NCI-H446 treated with DMSO at 0.1 percent for 48 hours (cell line): ENCODE measurements around the gene SMYD2.

Experiments
- DNase-seq: peaks from one replicate; lab custom pipeline; 2025; lab: John Stamatoyannopoulos, UW

Gene SMYD2

DNA sequence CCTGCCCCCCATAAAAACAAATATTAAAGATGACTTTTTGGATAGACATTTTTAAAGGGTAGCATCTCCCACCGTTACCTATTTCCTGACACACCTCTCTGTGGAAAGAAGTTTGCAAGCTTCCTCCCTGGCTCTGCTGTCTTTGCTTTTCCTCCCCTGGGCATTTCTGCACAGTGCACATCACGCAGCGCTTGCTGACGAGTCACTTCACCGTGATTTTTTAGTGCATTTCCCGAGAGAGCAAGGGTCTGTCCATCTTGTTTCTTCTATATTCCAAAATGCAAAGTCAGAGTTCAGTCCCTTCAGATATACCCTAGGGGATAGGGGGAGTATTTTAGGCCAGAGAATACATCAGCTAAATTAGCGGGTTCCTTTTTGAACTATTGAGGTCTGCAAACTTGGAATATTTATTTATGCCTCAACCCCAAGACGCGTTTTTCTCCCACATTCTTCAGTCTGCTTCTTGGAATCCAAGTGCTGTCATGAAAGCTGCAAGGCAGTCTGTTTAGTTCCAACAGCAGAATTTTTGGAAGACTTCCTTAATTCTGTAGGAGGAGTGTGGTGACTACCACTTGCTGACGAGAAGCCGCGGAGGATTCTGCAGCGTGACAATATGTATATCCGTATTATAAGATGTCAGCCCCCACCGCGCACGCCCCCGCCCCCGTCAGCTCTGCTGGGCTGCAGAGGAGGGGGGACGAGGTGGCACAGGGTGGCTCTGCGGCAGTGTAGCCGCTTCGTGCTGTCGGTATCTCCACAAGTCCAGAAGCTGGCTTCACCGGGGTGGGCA is 22.4 kb downstream of the SMYD2 start:
- DNase-seq = no peak

DNA sequence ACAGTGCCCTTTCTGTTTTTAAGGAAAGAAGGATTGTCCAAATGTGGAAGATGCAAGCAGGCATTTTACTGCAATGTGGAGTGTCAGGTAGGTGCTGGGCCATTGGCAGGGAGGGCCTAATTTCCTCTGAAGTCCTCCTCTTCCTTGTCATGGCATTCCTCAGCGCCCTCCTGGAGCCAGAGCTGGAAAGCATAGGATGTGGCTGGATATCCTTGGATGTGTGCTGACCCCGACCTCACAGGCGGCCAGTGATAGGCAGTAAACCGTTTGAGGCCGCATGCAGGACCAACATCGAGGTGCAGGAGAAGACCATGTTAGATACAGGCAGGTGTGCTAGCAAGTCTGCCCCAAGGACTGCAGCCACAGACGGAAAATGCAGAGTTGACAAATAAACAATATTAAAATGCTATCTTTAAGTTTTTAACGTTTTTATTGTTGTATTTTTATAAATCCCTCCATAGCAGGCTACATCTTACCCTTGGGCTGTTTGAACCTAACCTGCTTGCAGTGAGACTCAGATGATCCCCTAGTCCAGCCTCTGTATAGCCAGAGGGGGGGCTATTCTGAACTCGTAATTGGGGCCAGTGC is 24.3 kb downstream of the SMYD2 start:
- DNase-seq = no peak

DNA sequence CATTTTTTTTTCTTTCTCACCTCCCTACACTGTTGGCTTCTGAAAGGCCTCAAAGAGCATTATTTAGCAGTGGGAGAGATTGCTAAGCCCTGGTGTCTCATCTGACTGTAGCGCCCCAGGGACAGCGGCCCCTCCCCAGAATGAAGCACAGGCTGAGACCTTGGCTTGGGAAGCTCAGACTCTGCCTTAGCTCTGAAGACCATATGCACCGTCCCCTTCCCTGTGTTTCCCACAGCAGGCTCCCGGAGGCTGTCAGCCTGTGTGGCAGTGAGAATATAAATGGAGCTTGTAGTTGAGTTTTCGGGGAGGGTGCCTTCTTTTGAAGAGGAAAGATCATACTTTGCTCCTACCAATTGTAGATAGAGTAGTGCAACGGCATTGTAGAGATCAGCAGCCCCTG is 25.3 kb downstream of the SMYD2 start:
- DNase-seq = no peak

DNA sequence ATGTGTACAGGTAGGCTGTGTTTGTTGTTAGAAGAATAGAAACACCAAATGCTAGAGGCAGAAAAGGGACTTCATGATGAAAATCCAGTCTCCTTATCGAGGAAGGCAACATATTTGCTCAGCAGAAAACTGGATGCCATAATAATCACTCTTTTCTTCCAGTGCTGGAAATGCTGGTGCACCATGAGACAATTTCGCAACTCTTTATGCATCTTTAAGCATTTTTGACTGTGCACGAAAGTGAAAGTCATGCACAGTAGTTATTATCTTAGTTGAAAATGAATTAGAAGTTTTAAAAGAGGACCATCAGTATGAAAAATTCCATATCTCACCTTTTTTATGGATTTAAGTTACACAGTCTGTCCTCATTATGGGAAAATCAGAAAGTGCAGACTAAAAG is 29.1 kb downstream of the SMYD2 start:
- no peak for DNase-seq

DNA sequence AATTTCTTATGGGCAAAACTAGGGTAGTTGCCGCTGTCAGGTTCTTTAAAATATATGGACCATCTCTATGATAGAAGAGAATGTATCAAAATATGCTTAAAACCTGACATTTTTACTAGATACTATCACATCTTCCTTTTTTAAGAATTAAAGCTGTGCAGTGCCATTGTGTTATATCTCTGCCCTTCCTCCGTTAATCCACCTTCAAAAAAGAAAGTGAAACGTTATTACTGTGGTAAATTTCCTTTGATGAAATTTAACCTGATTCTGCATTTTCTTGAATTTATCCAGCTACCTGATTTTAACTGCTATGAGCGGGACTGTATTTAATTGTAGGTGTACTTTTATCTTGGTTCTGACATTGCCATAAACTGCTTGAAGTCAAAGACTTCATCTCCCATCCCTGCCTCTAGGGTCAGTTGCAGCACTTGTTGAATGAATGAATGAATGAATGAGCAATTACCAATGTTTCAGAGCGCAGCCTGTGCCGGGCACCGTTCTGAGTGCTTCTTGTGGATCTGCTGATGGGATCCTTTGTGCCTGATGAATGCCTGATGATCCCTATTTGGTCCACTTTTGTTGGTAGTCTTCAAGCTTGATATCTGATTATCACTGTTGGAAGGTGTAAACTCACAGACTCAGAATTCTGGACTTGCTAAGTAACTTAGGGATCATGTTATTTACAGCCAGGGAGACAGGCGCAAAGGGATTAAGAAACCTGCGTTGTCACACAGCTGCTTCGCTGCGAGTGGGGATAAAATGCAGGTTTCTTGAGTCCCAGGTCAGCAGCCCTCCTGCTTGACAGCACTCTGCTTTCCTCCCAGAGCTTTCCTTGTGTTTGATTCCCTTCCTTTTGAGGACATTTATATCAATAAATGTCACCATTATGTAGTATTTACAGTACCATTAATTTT is 30.1 kb downstream of the SMYD2 start:
- DNase-seq = no peak

DNA sequence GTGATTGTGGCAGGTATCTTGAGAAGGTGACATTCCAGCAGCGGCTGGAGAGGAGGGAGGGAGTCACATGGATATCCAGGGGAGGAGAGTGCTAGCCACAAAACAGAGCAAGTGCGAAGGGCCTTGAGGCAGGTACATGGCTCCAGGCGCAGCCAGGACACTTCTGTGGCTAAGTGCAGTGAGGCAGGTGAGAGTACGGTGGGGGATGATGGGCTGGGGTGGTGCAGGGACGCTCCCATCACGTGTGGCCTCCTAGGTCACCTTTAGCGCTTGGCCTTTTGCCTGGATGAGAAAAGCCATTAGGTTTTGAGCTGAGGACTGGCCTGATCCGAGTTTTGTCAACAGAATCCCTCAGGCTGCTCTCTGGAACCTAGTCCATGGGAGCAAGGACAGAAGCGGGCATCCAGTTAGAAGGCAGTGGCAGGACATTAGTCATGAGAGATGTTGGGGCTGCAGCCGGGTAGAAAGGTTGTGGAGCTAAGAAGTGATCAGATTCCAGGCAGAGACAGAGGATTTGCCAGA is 31.6 kb downstream of the SMYD2 start:
- no peak for DNase-seq

DNA sequence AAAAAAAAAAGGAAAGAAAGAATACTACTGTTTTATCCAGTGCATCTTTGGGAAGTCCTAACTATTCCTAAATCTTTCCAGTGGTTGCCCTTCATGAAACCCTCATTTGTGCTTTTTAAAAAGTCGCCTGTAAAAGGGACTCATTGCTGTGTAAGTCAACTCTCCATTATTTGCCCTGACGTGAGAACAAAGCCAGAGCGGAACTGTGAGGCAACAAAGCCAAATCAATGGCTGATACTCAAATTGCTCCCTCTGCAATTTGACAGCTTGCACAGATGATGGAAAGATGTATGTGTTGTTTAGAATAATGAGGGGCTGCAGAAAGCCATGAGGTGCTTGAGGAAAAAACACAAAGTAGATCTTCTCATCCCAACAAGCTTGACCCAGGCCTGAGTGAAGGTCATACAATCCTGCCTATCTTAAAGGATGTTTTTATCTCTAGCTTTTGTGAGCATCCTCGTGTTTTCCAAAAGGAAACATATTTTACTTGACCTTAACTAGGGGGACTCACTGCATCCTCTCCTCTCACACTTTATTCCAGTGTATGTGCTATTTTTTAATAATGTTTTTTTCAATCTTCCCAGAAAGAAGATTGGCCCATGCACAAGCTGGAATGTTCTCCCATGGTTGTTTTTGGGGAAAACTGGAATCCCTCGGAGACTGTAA is 33.4 kb downstream of the SMYD2 start:
- DNase-seq = no peak

DNA sequence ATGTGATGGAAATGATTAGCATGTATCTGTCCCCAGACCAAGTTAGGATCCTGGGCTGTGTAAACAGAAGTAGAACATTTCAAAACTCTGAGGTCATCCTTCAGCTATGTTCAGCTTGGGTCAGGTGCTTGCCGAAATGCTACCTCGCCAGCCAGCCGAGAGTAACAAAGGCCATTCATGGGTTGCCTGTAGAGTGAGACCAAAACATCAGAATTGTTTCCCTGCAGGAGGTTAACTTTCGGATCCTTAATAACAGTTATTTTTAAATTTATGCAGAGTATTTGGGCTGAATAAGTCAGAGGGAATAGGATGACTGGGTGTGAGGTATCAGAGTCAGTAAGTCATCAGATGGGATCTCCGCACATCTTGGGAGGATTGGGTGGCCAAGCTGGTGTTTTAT is 35.6 kb downstream of the SMYD2 start:
- no peak for DNase-seq

DNA sequence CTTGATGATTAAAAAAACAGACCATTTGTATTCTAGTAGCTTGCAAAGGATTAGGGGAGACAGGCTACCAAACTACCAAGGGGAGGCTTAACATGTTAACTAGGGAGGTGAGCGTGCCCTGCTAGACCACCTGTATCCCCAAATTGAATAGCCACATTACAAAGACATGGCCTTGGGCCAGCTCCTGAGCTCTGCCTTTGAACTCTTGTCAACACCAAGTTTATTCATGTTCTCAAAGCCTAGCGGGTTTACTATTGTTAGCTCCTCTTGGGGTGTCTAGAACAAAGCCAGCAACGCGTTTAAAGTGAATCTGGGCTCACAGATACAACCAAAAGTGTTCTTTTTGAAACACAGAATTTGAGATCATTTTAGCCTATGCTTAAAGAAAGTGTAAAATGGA is 36.3 kb downstream of the SMYD2 start:
- no peak for DNase-seq

DNA sequence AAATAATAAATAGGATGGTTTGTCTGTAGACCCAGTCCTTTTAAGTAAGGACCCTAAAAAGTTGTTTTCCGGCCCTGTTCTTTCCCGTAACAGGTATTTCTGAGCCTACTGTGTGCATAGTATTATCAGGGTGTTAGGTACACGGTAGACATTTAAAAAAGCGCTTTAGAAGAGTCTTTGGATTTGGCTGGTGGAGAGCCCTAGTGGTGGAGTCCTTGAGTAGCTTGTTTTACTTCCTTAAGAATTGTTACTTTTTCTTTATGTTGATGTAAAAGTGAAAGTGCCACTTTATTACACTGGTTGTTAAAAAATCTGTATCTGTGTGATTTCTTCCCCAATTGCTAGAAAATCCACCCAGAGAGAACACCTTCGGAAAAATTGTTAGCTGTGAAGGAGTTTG is 36.8 kb downstream of the SMYD2 start:
- no peak for DNase-seq

DNA sequence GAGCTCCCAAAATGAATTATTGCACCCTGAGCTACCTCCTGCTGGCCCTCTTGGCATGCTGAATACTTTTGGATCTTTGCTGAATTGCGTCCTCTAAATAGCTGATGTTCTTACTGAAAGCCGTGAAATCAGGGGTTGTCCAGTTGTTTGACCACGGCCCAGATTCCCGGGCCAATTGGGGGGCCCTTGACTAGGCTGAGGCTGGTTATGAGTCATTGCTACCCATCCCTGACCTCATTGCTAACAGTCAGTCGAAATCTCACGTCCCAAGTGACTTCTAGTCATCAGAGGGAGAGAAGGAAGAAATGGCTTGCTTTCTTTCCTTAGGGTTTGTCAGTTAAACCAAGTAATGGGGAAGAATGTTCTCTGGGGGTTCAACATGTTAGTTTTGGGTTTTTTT is 37.4 kb downstream of the SMYD2 start:
- no peak for DNase-seq

DNA sequence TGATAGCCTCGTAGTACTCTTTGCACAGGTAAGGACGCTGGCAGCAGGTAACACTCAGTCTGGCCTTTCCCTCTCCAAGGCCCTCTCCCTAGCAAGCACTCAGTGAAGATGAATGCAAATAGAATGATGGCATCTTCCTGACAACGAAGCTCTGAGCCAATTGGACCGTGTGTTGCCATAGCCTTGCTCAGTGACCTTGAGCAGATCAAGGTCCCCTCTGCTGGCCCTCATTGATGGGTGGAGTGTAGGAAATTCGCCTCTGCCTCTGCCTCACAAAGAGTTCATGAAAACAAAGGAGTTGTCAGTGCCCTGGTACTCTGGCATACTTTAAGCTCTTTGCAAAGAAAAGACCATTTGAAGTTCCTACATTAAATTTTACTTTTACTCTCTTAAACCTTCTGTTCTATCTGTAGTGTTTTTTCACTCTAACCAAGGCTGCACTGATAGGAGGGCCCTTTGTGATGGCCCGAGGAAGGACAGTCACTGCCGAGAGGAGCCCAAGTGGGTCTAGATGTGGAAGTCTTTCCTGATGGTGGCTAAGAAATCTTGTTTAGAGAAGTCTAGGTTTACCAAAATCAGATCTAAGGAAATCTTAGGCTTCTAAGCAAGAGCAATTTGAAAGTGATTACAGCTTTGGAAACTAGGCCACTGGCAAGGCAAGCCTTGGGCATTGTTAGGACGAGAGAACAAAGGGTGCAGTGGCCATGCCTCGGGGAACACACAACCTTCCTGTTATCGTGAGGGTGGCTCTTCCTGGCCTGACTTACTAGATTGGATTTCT is 38.2 kb downstream of the SMYD2 start:
- DNase-seq = no peak

DNA sequence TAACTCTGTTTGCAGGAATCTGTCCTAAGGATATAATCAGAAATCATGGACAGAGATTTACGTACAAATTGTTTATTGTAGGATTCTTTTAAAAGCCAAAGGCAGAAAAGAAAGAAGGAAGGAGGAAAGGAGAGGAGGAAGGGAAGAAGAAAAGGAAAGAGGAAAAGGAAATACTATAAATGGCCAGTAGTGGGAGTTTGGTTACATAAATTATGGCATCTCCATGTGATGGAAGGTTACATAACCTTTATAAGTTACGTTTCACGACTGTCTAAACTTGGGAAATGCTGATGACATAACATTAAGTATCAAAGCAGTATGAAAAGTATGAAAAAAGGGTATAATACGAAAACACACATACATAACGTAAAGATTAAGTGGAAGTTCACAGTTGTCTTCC is 39.0 kb downstream of the SMYD2 start:
- DNase-seq = no peak

DNA sequence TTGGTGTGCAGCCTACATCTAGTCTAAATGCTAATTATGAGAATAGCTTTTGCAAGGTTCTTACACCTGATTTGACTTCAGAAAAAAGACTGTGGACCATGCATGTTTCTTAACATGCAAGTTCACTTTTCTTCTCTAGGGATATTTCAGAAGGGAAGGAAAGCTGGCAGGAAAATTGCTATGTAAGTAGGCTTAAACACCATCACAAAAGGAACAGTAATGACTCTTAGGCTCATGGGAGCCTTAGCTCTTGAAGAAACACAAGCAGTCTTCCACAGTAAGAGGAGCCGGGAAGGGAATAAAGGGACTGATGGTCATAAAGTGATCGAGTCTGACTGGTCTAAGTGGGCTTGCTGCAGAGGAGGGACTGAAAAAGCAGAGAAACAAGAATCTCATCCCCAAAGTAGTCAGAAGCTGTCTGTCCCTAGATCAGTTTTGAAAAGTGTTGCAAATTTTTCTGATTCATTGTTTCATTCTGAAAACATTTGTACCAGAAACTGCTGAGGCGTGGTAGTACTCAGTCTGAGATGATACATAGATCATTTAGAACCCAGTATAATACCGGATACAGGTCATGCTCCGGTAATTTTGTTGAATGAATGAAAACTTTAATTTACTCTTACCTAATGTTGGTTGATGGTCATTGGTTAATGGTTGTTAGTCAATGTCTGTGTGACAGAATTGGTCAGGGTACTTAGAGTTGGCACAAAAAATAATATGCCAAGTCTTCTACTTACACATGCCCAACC is 40.9 kb downstream of the SMYD2 start:
- no peak for DNase-seq

DNA sequence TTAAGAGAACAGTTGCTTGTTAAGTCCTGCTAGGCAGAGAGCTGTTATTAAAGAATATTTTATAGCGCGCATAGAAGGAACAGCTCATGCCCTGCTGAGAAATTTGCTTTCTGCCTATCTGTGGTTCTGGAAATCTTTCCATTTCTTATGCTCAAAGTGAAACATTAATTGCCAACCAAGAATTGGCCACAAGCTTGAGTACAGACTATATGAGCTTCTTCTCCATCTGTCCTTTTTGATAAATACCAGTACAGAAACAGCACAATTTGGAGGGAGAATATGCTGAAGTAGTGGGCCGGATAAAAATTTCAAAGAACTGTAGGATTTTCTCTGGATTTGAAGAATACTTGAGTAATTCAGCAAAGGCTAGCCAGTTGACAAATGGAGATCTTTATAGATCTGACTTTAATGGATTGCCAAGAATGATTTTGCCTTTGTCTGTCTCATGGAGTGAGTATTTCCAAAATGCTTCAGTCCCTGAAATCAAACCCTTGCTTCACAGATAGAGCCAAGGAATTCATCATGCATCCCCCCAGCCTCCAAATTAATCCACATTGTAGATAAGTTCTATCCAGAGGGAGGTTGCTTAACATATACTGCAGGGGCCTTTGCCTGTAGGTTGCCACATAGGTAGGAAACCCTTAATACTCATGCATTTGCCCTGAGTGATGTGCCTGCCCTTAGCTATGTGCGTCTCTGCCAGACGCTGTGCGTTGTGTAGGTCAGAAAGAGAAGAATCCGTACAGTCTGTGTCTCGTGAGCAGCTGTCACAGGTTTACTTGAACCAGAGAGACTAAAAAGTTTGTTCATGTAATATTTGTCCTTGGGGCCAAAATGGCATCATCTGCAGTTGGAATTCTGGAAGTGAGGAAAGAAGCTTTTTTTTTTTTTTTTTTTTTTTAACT is 44.2 kb downstream of the SMYD2 start:
- DNase-seq = no peak

DNA sequence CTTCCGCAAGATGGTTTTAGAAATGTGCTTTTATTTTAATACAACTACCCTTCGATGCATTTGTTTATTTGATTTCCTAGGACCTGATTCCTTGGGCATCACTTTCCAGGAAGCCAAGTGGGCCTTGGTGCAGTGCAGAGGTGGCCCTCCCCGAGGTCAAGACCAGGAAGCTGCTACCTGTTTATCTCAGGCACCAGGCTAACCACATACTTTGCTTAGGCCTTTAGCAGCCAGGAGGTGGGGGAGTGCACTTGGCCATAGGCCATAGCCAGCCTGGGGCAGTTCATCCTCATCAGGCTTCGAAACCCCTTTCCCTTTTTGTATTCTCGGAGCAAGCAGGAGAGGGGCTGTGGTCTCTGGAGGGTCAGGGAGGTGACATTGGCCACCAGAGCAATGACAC is 45.4 kb downstream of the SMYD2 start:
- DNase-seq = no peak

DNA sequence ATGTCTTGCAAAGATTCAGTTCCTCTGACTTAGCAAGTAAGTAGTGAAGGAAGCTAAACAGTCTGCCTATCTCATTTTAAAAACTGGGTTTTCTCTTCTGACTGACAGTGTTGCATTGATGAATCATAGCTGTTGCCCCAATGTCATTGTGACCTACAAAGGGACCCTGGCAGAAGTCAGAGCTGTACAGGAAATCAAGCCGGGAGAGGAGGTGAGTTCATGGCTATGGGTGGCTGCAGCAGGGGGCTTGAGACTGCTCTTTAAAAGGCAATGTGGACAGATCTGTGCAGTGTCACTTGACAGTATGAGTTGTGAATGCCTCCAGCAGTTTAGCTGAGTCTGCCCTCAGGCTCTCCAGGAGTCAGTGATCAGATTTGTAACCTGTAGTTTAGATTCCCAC is 46.6 kb downstream of the SMYD2 start:
- no peak for DNase-seq

DNA sequence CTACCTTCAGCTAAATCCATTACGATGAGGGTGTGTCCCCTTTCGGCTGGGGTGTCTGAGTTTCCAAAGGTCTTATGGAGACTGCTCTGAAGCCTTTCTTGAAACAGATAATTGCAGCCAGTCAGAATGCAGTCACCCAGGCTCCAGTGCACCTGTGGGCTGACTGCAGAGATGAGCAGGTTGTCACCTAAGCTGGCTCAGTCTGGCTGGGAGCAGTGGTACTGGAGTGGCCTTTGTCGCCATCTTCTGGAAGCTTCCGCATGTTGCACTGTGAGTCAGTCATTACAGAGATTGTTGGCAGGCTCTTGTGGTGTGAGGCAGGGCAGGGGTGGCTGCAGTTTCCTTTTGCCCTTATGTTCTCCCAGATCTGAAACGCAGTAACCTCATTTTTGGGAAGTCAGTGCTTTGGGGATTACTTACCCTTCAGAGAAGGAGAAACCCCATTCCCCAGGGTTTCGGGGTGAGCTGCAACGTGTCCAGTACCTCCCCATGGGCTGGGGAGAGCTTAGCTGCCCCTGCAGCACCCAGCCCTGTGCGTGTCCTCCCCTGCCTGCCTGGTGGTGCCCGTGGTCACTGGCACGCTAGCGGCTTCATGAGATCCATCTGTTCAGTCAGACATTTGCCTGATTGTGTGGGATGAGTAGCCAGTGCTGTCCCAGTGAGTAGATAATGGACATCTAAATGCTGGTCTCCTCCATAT is 48.0 kb downstream of the SMYD2 start:
- DNase-seq = peak; percentile 32
